Limb (tissue), 2 donors: ENCODE results near the gene OR2J3.
"Not testable (repeated sequence)": the region's sequence is repeated elsewhere in the genome, so short reads cannot be mapped to it uniquely, and the experiment has no call there.

ENCODE experiments used
- DNase-seq, 2 donors: peaks; one replicate each; pipeline ENCODE4 v3.0.0-alpha.2; 2016; ENCODE audit errors: extremely low spot score in 2 of 2

Gene OR2J3

DNA sequence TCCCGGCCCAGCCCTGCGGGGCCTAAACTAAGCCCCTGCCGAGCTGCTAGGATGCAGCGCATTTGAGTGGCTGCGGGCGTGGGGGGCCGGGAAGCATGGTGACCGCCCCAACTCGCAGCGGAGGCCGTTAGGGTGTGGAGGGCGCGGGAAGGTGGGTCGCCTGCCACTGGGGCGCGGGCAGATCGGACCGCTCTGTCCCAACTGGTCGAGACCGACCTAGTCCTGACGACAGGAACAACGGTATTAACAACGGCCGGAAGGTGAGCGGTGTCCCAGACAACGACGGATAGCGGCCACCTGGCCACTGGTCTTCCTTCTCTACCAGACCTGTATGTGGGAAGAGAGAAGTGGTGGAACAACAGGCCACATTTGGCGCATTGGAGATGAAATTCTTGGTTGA lies 52.1 kb downstream of the OR2J3 start:
- DNase-seq = not testable (repeated sequence)
